ENCODE measurements around the gene ADA. TPM values are rescaled to one million over a fixed set of nuclear protein-coding genes. Genes with fewer than 3 reads are reported as not detected.
"Not testable (repeated sequence)": the region's sequence is repeated elsewhere in the genome, so short reads cannot be mapped to it uniquely, and the experiment has no call there.

ADA gene
- total RNA-seq, 1 experiment from 2014 or later: 28.2 TPM

DNA sequence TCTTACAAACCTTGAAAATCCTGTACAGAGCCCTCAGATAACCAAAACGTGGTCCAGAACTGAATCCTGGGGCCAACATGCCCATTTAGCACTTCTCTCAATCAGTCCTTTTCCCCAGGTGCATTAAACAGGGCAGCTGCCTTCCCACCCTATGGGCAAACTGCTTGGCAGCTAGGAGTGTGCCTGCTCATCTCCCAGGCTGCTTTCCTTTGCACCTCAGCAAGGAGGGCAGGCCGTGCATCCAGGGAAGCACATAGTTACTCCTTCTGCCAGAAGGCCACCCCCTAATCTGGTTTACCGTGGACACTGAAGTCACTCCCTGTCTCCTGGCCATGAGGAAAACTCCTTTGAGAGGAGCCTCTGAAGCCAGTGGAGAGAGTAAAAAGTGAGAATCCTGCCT is 59.1 kb downstream of the ADA start:
- BruUV-seq (replicated peaks): no TSS peak
- Histone ChIP-seq H3K4me1 (replicated peaks; ENCODE audit: insufficient read depth) (peaks cover 21% of the 10 kb centered on the region), H4K20me1 (ENCODE audit: insufficient read depth) (no peaks in the 10 kb centered on the region), H3K79me2 (ENCODE audit: low read depth) (no peaks in the 10 kb centered on the region), H3K4me2 (no peak overlapping the region), H3K27ac (no peak overlapping the region), H3K4me3 (no peak overlapping the region), H3K9me3 (ENCODE audit: insufficient read depth, low read depth) (no peaks in the 10 kb centered on the region), H3K9me2 (ENCODE audit: insufficient read depth) (no peaks in the 10 kb centered on the region), H3F3A (ENCODE audit: insufficient read depth, low read depth) (no peaks in the 10 kb centered on the region), H3K36me3 (ENCODE audit: low read depth) (no peaks in the 10 kb centered on the region), H3K27me3 (ENCODE audit: insufficient read depth, low read depth) (no peaks in the 10 kb centered on the region), H2AFZ (no peak overlapping the region)
- TF ChIP-seq EZH2 (IDR thresholded peaks at IDR 0.05; ENCODE audit: low read depth): no peak
- TF ChIP-seq, protein P1, sequence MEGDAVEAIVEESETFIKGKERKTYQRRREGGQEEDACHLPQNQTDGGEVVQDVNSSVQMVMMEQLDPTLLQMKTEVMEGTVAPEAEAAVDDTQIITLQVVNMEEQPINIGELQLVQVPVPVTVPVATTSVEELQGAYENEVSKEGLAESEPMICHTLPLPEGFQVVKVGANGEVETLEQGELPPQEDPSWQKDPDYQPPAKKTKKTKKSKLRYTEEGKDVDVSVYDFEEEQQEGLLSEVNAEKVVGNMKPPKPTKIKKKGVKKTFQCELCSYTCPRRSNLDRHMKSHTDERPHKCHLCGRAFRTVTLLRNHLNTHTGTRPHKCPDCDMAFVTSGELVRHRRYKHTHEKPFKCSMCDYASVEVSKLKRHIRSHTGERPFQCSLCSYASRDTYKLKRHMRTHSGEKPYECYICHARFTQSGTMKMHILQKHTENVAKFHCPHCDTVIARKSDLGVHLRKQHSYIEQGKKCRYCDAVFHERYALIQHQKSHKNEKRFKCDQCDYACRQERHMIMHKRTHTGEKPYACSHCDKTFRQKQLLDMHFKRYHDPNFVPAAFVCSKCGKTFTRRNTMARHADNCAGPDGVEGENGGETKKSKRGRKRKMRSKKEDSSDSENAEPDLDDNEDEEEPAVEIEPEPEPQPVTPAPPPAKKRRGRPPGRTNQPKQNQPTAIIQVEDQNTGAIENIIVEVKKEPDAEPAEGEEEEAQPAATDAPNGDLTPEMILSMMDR (conservative IDR thresholded peaks at IDR 0.05): no peak
- ChIA-PET CTCF (no interaction called here), POLR2A (ENCODE audit: unreplicated experiment) (no interaction called here)
- DNase-seq: no peak
- intact Hi-C loops (cut with micrococcal nuclease; ENCODE audit: unreplicated experiment): no loop called here

GRCh38 chr20:44590980-44591778 is 60.3 kb downstream of the ADA start:
- CTCF ChIA-PET: no interaction called here
- Histone ChIP-seq H4K20me1 (ENCODE audit: insufficient read depth) (no peaks in the 10 kb centered on the region), H3K27ac (no peak overlapping the region), H3K4me3 (no peak overlapping the region), H2AFZ (no peak overlapping the region), H3K9me3 (ENCODE audit: insufficient read depth, low read depth) (no peaks in the 10 kb centered on the region), H3K4me2 (no peak overlapping the region), H3K36me3 (ENCODE audit: low read depth) (no peaks in the 10 kb centered on the region), H3K27me3 (ENCODE audit: insufficient read depth, low read depth) (no peaks in the 10 kb centered on the region), H3F3A (ENCODE audit: insufficient read depth, low read depth) (no peaks in the 10 kb centered on the region), H3K4me1 (replicated peaks; ENCODE audit: insufficient read depth) (peaks cover 19% of the 10 kb centered on the region), H3K79me2 (ENCODE audit: low read depth) (no peaks in the 10 kb centered on the region), H3K9me2 (ENCODE audit: insufficient read depth) (no peaks in the 10 kb centered on the region)
- intact Hi-C loops (cut with micrococcal nuclease; ENCODE audit: unreplicated experiment): no loop called here
- TF ChIP-seq, protein P1 (conservative IDR thresholded peaks at IDR 0.05): no peak
- TF ChIP-seq EZH2 (IDR thresholded peaks at IDR 0.05; ENCODE audit: low read depth): no peak
- POLR2A ChIA-PET (ENCODE audit: unreplicated experiment): no interaction called here
- no TSS peak for BruUV-seq (replicated peaks)
- no peak for DNase-seq

DNA sequence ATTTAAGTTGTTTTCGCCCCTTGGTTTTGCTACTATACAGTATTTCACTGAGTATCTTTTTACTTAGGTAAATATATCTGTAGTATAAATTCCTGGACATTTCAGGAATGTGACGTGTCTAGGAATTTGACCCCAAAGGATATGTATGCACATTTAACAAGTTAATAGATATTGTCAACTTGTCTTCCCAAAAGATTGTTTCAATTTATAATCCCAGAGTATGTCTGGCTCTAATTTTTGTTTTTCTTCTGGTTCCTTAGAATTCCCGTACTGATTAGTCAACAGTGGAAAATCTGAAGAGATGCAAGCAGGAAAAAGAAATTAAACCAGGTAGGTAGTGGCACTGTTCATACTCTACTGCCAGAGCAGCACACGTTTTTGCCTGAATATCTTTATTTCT is 62.0 kb downstream of the ADA start:
- intact Hi-C loops (cut with micrococcal nuclease; ENCODE audit: unreplicated experiment): no loop called here
- Histone ChIP-seq H3K4me1 (replicated peaks; ENCODE audit: insufficient read depth) (peaks cover 12% of the 10 kb centered on the region), H3K79me2 (ENCODE audit: low read depth) (no peaks in the 10 kb centered on the region), H3F3A (ENCODE audit: insufficient read depth, low read depth) (no peaks in the 10 kb centered on the region), H3K4me2 (no peak overlapping the region), H4K20me1 (ENCODE audit: insufficient read depth) (no peaks in the 10 kb centered on the region), H3K9me2 (ENCODE audit: insufficient read depth) (no peaks in the 10 kb centered on the region), H3K9me3 (ENCODE audit: insufficient read depth, low read depth) (no peaks in the 10 kb centered on the region), H3K27me3 (ENCODE audit: insufficient read depth, low read depth) (no peaks in the 10 kb centered on the region), H2AFZ (no peak overlapping the region), H3K36me3 (ENCODE audit: low read depth) (no peaks in the 10 kb centered on the region), H3K4me3 (no peak overlapping the region), H3K27ac (no peak overlapping the region)
- no TSS peak for BruUV-seq (replicated peaks)
- ChIA-PET CTCF (interaction anchor here (0.6 kb wide), 1 partner anchor 13 kb away, joined by 4 read pairs; no protein-coding TSS in a partner anchor), POLR2A (ENCODE audit: unreplicated experiment) (no interaction called here)
- no peak for DNase-seq
- TF ChIP-seq, protein P1 (conservative IDR thresholded peaks at IDR 0.05): no peak
- no peak for TF ChIP-seq EZH2 (IDR thresholded peaks at IDR 0.05; ENCODE audit: low read depth)

DNA sequence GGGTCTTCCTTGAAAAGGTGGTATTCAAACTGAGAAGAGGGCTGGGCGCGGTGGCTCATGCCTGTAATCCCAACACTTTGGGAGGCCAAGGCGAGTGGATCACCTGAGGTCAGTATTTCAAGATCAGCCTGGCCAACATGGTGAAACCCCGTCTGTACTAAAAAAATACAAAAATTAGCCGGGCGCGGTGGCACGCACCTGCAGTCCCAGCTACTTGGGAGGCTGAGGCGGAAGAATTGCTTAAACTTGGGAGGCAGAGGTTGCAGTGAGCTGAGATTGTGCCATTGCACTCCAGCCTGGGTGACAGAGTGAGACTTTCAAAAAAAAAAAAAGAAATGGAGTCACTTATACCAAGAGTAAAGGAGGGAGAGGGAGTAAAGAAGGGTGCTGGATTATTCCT is 63.2 kb downstream of the ADA start:
- intact Hi-C loops (cut with micrococcal nuclease; ENCODE audit: unreplicated experiment); H3K9me2 ChIP-seq (ENCODE audit: insufficient read depth); BruUV-seq (replicated peaks); H4K20me1 ChIP-seq (ENCODE audit: insufficient read depth); H3K9me3 ChIP-seq (ENCODE audit: insufficient read depth, low read depth); CTCF ChIA-PET; H3K79me2 ChIP-seq (ENCODE audit: low read depth); H3F3A ChIP-seq (ENCODE audit: insufficient read depth, low read depth); DNase-seq; H3K4me2 ChIP-seq; H3K4me1 ChIP-seq (replicated peaks; ENCODE audit: insufficient read depth); H3K27me3 ChIP-seq (ENCODE audit: insufficient read depth, low read depth); H2AFZ ChIP-seq; H3K36me3 ChIP-seq (ENCODE audit: low read depth); H3K4me3 ChIP-seq; H3K27ac ChIP-seq; POLR2A ChIA-PET (ENCODE audit: unreplicated experiment): not testable (repeated sequence)

Measured in PC-9 (cell line).